Fibroblast of lung (primary cell): ENCODE data around the gene RUNDC3A. TPM values are rescaled to one million over a fixed set of nuclear protein-coding genes. Genes with fewer than 3 reads are reported as not detected.

ENCODE experiments used
- DNase-seq, 2 donors: peaks; one replicate each; pipeline versions ENCODE4 v3.0.0 to v3.0.0-alpha.2; 2010; ENCODE audit warnings: low read depth in 2 of 2
- H2AFZ ChIP-seq: 2 replicates; pipeline ENCODE4 v1.5.1; 2012; ENCODE audit warnings: low read length, control low read depth, inconsistent platforms
- H3K27ac ChIP-seq: 2 replicates; pipeline ENCODE4 v1.5.1; 2011; ENCODE audit warnings: low read length, control low read depth; ENCODE audit not compliant: insufficient read depth
- H3K27me3 ChIP-seq: 2 replicates; pipeline ENCODE4 v1.5.1; 2011; ENCODE audit warnings: mild to moderate bottlenecking, low read length; ENCODE audit not compliant: control insufficient read depth, insufficient read depth
- H3K36me3 ChIP-seq: 2 replicates; pipeline ENCODE4 v1.5.1; 2011; ENCODE audit warnings: low read length; ENCODE audit not compliant: control insufficient read depth, insufficient read depth
- H3K4me1 ChIP-seq: 2 replicates; pipeline ENCODE4 v1.5.1; 2011; ENCODE audit warnings: low read length; ENCODE audit not compliant: control insufficient read depth, insufficient read depth; ENCODE audit errors: extremely low read depth
- H3K4me2 ChIP-seq: 2 replicates; pipeline ENCODE4 v1.5.1; 2011; ENCODE audit warnings: low read length, control low read depth; ENCODE audit not compliant: insufficient read depth; ENCODE audit errors: extremely low read depth
- H3K4me3 ChIP-seq, 4 experiments: fragments of 200-600 bp in 1 of 4; sonication (generic) in 1 of 4; replicated peaks in 1 of 4; 2 replicates each; pipeline ENCODE4 v1.5.1; 2011 to 2016; ENCODE audit warnings: low read length in 4 of 4, low read depth in 3 of 4, mild to moderate bottlenecking in 3 of 4, control low read depth in 2 of 4, inconsistent platforms in 1 of 4, mixed read lengths in 1 of 4; ENCODE audit not compliant: insufficient read depth in 1 of 4; ENCODE audit errors: control extremely low read depth in 1 of 4
- H3K79me2 ChIP-seq: 2 replicates; pipeline ENCODE4 v1.5.1; 2012; ENCODE audit warnings: mild to moderate bottlenecking, low read length, inconsistent platforms; ENCODE audit not compliant: control insufficient read depth, insufficient read depth
- H3K9ac ChIP-seq: 2 replicates; pipeline ENCODE4 v1.5.1; 2011; ENCODE audit warnings: mild to moderate bottlenecking, low read length, control low read depth; ENCODE audit not compliant: insufficient read depth
- H3K9me3 ChIP-seq: 2 replicates; pipeline ENCODE4 v1.5.1; 2012; ENCODE audit warnings: low read depth, low read length; ENCODE audit not compliant: control insufficient read depth, insufficient read depth
- H4K20me1 ChIP-seq: 2 replicates; pipeline ENCODE4 v1.5.1; 2011; ENCODE audit warnings: low read length; ENCODE audit not compliant: control insufficient read depth, insufficient read depth; ENCODE audit errors: extremely low read depth
- CTCF ChIP-seq, 2 donors: IDR thresholded peaks in 1 of 2; conservative IDR thresholded peaks in 1 of 2; 1 replicate in 1 of 2; 2 replicates in 1 of 2; pipeline ENCODE4 v1.5.1; 2011 to 2012; ENCODE audit warnings: low read length in 2 of 2, control low read depth in 1 of 2, inconsistent platforms in 1 of 2, low read depth in 1 of 2, mild to moderate bottlenecking in 1 of 2
- EZH2 ChIP-seq: IDR thresholded peaks from 2 replicates; pipeline ENCODE4 v1.5.1; 2012; ENCODE audit warnings: low read length, control low read depth, mild to moderate bottlenecking; ENCODE audit errors: missing control alignments
- polyA plus RNA-seq, 2 donors: library from polyadenylated mRNA; depleted of rRNA in 1 of 2; stranded (reverse) in 1 of 2; unstranded in 1 of 2; fragments of >200 nt; gene quantifications; 2 replicates each; pipeline ENCODE4 v1.2.1, GENCODE V29; 2011 to 2012; ENCODE audit warnings: missing spikeins in 1 of 2
- total RNA-seq: library from RNA; depleted of rRNA; stranded (reverse); fragments of >200 nt; gene quantifications from 2 replicates; pipeline ENCODE4 v1.2.1, GENCODE V29; 2014

RUNDC3A gene
- total and polyA plus RNA-seq, 2 donors (not counting 1 experiment from before 2014, with no cell fraction given), result not detected

DNA sequence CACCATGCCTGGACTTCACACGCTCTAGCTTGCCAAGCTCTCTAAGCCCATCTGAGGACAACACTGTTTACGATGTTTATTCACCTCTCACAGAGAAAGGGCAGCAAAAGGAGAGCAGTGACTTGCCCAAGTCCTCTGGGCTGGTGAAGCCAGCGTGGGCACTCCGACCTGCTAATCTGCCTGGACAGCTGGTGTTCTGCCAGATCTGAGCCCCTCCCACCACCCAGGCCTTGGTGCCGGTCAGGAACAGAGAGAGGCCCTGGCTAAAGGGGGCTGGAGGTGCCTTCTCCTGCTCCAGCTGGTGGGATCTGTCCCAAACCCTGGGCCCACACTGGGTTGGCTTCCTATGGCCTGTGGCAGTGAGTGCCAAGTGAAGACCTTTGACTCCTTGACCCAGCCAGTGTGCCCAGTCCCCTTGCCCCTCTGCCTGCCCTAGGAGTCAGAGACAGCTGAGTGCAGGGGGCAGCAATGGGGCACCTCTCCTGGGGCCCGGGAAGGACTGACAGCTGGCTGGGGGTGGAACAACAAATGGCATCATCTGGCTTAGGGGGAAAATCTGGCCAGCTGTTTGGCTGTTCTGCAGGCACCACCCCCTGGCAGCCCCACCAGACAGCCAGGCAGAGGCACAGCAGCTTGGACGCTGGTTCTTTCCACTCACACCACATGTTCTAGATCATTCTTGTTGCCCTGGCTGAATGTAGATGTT, 38.7 kb upstream of the RUNDC3A start:
- Histone ChIP-seq H3K36me3 (no peaks in the 10 kb centered on the region), H3K9me3 (no peaks in the 10 kb centered on the region), H4K20me1 (no peaks in the 10 kb centered on the region), H3K4me3 (no peak overlapping the region), H3K79me2 (no peaks in the 10 kb centered on the region), H2AFZ (no peak overlapping the region), H3K4me1 (no peaks in the 10 kb centered on the region), H3K4me2 (no peak overlapping the region), H3K9ac (no peak overlapping the region), H3K27ac (no peak overlapping the region), H3K27me3 (peaks cover 4% of the 10 kb centered on the region)
- no peak for DNase-seq
- no peak for TF ChIP-seq CTCF (conservative IDR thresholded peaks at IDR 0.05 in 1 of 2, IDR thresholded peaks at IDR 0.05 in 1 of 2; ENCODE audit: low read depth in 1 of 2, low read length in 2 of 2)
- TF ChIP-seq EZH2, result no peak

DNA sequence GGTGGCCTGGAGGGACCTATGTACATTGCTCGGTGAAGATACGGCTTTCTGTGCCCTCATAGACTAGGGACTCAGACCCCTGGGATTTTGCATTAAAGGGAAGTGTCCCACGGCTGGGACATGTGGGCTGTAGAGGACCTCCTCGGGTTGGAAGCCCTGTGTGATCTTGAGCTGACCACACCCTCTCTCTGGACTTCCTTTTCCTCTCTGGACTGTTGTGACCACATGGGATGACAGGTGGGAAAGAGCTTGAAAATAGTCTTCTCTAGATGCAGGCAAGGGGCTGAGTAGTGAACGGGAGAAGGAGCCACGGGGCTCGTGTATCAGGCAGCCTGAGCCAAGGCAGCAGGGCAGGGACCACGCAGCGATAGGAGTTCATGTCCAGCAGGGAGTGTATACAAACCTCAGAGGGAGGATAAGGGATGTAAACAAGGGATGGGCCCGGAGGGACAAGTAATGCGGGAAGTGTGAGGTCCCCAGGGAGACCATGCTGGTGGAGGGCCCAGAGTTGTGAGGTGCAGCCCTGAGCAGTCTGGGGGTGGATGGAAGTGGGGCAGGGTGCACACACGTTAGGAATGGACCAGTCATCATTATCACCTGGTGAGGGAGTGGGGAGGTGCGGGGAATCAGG, 36.0 kb upstream of the RUNDC3A start:
- Histone ChIP-seq H3K79me2 (no peaks in the 10 kb centered on the region), H3K9ac (no peak overlapping the region), H3K36me3 (no peaks in the 10 kb centered on the region), H3K27me3 (peaks cover 4% of the 10 kb centered on the region), H3K4me1 (no peaks in the 10 kb centered on the region), H2AFZ (no peak overlapping the region), H3K27ac (no peak overlapping the region), H3K9me3 (no peaks in the 10 kb centered on the region), H3K4me2 (no peak overlapping the region), H4K20me1 (no peaks in the 10 kb centered on the region), H3K4me3 (no peak overlapping the region)
- TF ChIP-seq CTCF (conservative IDR thresholded peaks at IDR 0.05 in 1 of 2, IDR thresholded peaks at IDR 0.05 in 1 of 2; ENCODE audit: low read depth in 1 of 2, low read length in 2 of 2) (no peak), EZH2 (no peak)
- no peak for DNase-seq

DNA sequence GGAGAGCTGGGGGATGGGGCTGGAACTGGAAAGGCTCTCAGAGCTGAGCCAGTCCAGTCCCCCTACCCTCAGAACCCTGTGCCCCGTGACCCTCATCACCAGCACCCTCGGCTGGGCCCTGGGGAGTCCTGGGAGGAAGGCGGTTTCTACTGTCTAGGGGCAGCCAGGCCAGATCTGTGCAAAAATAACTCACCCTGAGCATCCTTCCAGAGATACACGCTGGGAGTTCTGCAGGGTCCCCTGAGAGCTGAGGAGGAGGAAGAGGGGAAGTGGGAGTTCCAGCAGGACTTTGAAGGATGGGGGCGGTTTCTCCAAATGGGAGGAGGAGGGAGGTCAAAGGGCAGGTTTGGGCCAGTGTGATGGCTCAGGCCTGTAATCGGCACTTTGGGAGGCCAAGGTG, 35.4 kb upstream of the RUNDC3A start:
- Histone ChIP-seq H3K27me3 (peaks cover 4% of the 10 kb centered on the region), H2AFZ (no peak overlapping the region), H3K79me2 (no peaks in the 10 kb centered on the region), H3K36me3 (no peaks in the 10 kb centered on the region), H4K20me1 (no peaks in the 10 kb centered on the region), H3K4me2 (no peak overlapping the region), H3K9ac (no peak overlapping the region), H3K9me3 (no peaks in the 10 kb centered on the region), H3K4me1 (no peaks in the 10 kb centered on the region), H3K27ac (no peak overlapping the region), H3K4me3 (no peak overlapping the region)
- TF ChIP-seq EZH2, result no peak
- no peak for TF ChIP-seq CTCF (conservative IDR thresholded peaks at IDR 0.05 in 1 of 2, IDR thresholded peaks at IDR 0.05 in 1 of 2; ENCODE audit: low read depth in 1 of 2, low read length in 2 of 2)
- DNase-seq, result no peak
